ENCODE results near the gene PSME2. TPM values are rescaled to one million over a fixed set of nuclear protein-coding genes. Genes with fewer than 3 reads are reported as not detected.

Gene PSME2
- total and polyA plus RNA-seq, 9 of the 15 experiments (the other 6 are each of a cell fraction or from before 2014, with no cell fraction given), result 111 to 579 (median 159) TPM

GRCh38 chr14:24095271-24096068 is 50.9 kb downstream of the PSME2 start (continued):
- TF ChIP-seq ZNF140 (CRISPR knock-in tag; IDR thresholded peaks at IDR 0.05), result no peak
- TF ChIP-seq CHD2 (IDR thresholded peaks at IDR 0.05; ENCODE audit: low read depth, low read length), result no peak
- no peak for TF ChIP-seq CC2D1A (IDR thresholded peaks at IDR 0.05)
- TF ChIP-seq MNT (conservative IDR thresholded peaks at IDR 0.05), result peak; percentile 91 to 93
- peak; percentile 19; the same call in 1 of the 2 replicates for TF ChIP-seq CREM (IDR thresholded peaks at IDR 0.05; ENCODE audit: low read depth)
- TF ChIP-seq CREB3L1 (IDR thresholded peaks at IDR 0.05; ENCODE audit: borderline replicate concordance, low read depth), result no peak
- no peak for TF ChIP-seq ELF4 (CRISPR knock-in tag; IDR thresholded peaks at IDR 0.05)
- no peak for TF ChIP-seq ZBTB43 (CRISPR knock-in tag; IDR thresholded peaks at IDR 0.05)
- TF ChIP-seq NR2C2 (CRISPR knock-in tag; IDR thresholded peaks at IDR 0.05), result no peak
- peak; percentile 27; the same call in 1 of the 2 replicates for TF ChIP-seq NR2C2 (tag; IDR thresholded peaks at IDR 0.05)
- peak; percentile 95 for TF ChIP-seq USF1 (CRISPR knock-in tag; IDR thresholded peaks at IDR 0.05)
- TF ChIP-seq MAFK (IDR thresholded peaks at IDR 0.05; ENCODE audit: low read length), result no peak
- 0 out of 2 replicates have a peak, but pooled peaks have one; percentile 17 for TF ChIP-seq ARID1B (IDR thresholded peaks at IDR 0.05)
- peak; percentile 70; the same call in 1 of the 2 replicates for TF ChIP-seq EP400 (IDR thresholded peaks at IDR 0.05)
- no peak for TF ChIP-seq HOXB6 (CRISPR knock-in tag; IDR thresholded peaks at IDR 0.05; ENCODE audit: borderline replicate concordance)
- TF ChIP-seq COPS2 (conservative IDR thresholded peaks at IDR 0.05), result no peak
- no peak for TF ChIP-seq BRCA1 (IDR thresholded peaks at IDR 0.05)
- TF ChIP-seq BRCA1 (CRISPR knock-in tag; IDR thresholded peaks at IDR 0.05), result no peak
- no peak for TF ChIP-seq ZBTB34 (CRISPR knock-in tag; IDR thresholded peaks at IDR 0.05)
- TF ChIP-seq SPI1 (IDR thresholded peaks at IDR 0.05; ENCODE audit: borderline replicate concordance, low read depth, low read length), result no peak
- peak; percentile 22; the same call in 1 of the 2 replicates for TF ChIP-seq NFIC (IDR thresholded peaks at IDR 0.05)
- TF ChIP-seq HMBOX1 (IDR thresholded peaks at IDR 0.05), result no peak

Data from K562 (cell line).